HepG2 (cell line): ENCODE measurements around the gene EEF1AKMT3.

Experiments
- CTCF ChIP-seq: sonication (generic); formaldehyde crosslinking; IDR thresholded peaks from 2 replicates; pipeline ENCODE4 v1.5.0; 2020; ENCODE audit warnings: mild to moderate bottlenecking, missing genetic modification reagents, moderate library complexity
- ELF4 ChIP-seq: sonication (generic); formaldehyde crosslinking; IDR thresholded peaks from 2 replicates; pipeline ENCODE4 v1.5.0; 2020; ENCODE audit warnings: missing genetic modification reagents, mild to moderate bottlenecking, moderate library complexity, borderline replicate concordance
- FOSL1 ChIP-seq: sonication (generic); formaldehyde crosslinking; IDR thresholded peaks from 2 replicates; pipeline ENCODE4 v1.9.0; 2021; ENCODE audit warnings: missing genetic modification reagents, borderline replicate concordance
- KDM6A ChIP-seq: IDR thresholded peaks from 2 replicates; pipeline ENCODE4 v1.6.1; 2016; ENCODE audit warnings: low read depth
- NCOA5 ChIP-seq: sonication (generic); formaldehyde crosslinking; IDR thresholded peaks from 2 replicates; pipeline ENCODE4 v1.4.0; 2020; ENCODE audit warnings: missing genetic modification reagents
- RFXANK ChIP-seq: IDR thresholded peaks from 2 replicates; pipeline ENCODE4 v1.6.1; 2016
- ZBTB8A ChIP-seq: sonication (generic); formaldehyde crosslinking; IDR thresholded peaks from 2 replicates; pipeline ENCODE4 v1.4.0; 2020; ENCODE audit warnings: mild to moderate bottlenecking, low read depth, missing genetic modification reagents, borderline replicate concordance
- ZFX ChIP-seq: sonication (generic); formaldehyde crosslinking; IDR thresholded peaks from 2 replicates; pipeline ENCODE4 v1.4.0; 2020; ENCODE audit warnings: mild to moderate bottlenecking, low read depth, missing genetic modification reagents, moderate library complexity
- ZUFSP ChIP-seq: sonication (generic); formaldehyde crosslinking; IDR thresholded peaks from 2 replicates; pipeline ENCODE4 v1.9.0; 2021; ENCODE audit warnings: missing genetic modification reagents, mild to moderate bottlenecking, borderline replicate concordance

- TF ChIP-seq ZBTB8A: no peak
- no peak for TF ChIP-seq ZFX (CRISPR knock-in tag)
- no peak for TF ChIP-seq ELF4 (CRISPR knock-in tag)
- TF ChIP-seq KDM6A (CRISPR knock-in tag): no peak
- no peak for TF ChIP-seq FOSL1 (CRISPR knock-in tag)
- no peak for TF ChIP-seq RFXANK (CRISPR knock-in tag)
- TF ChIP-seq CTCF (CRISPR knock-in tag): no peak
- TF ChIP-seq ZUFSP (CRISPR knock-in tag): no peak
- no peak for TF ChIP-seq NCOA5 (CRISPR knock-in tag)
Measured at GRCh38 chr12:57745485-57745881, 26.9 kb upstream of the EEF1AKMT3 start.
